HG03095 (cell line): ENCODE results near the gene PCDHGB3.
"Not testable (repeated sequence)": the region's sequence is repeated elsewhere in the genome, so short reads cannot be mapped to it uniquely, and the experiment has no call there.

ENCODE experiments used
- ATAC-seq: cut with Tn5 transposase; IDR thresholded peaks from one replicate; pipeline ENCODE4 v1.9.1; 2021; ENCODE audit warnings: moderate library complexity; ENCODE audit not compliant: unreplicated experiment

PCDHGB3 gene

GRCh38 chr5:141389153-141390042 is 19.4 kb downstream of the PCDHGB3 start:
- no peak for ATAC-seq

DNA sequence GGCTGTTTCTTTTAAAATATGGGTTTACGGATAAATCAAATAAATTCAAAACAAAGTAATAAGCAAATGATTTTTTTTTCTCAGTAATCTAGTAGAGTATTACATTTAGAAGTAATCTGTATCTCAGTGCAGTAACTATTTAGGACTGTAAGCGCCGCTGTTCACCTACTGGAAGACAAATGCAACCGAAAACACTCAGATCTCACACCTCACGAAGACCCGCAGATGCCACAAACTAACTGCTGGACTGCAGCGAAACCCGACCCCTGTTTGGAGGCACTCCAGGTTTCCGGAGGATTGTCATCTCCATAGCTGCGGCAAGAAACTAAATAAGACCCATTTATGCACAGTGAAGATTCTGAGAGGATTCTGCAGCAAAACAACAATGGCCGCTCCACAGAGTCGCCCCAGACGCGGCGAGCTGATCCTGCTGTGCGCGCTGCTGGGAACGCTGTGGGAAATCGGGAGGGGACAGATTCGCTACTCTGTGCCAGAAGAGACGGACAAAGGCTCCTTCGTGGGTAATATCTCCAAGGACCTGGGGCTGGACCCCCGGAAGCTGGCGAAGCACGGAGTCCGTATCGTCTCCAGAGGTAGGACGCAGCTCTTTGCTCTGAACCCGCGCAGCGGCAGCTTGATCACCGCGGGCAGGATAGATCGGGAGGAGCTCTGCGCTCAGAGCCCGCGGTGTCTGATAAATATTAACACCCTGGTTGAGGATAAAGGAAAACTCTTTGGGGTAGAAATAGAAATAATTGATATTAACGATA is 22.6 kb downstream of the PCDHGB3 start, which contains the start of gene PCDHGA8:
Gene PCDHGA8 (plus strand): TSS at position 205 of the 770 bp plus-strand sequence. CDS start 181 bp downstream, at position 386.
- no peak for ATAC-seq

- no peak for ATAC-seq
Observed at GRCh38 chr5:141393267-141393666, 23.2 kb downstream of the PCDHGB3 start.

DNA sequence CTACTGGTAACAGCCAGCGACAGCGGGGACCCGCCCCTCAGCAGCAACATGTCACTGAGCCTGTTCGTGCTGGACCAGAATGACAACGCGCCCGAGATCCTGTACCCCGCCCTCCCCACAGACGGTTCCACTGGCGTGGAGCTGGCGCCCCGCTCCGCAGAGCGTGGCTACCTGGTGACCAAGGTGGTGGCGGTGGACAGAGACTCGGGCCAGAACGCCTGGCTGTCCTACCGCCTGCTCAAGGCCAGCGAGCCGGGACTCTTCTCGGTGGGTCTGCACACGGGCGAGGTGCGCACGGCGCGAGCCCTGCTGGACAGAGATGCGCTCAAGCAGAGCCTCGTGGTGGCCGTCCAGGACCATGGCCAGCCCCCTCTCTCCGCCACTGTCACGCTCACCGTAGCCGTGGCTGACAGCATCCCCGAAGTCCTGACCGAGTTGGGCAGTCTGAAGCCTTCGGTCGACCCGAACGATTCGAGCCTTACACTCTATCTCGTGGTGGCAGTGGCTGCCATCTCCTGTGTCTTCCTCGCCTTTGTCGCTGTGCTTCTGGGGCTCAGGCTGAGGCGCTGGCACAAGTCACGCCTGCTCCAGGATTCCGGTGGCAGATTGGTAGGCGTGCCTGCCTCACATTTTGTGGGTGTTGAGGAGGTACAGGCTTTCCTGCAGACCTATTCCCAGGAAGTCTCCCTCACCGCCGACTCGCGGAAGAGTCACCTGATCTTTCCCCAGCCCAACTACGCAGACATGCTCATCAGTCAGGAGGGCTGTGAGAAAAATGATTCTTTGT is 24.6 kb downstream of the PCDHGB3 start:
- ATAC-seq = not testable (repeated sequence)

- peak; percentile 91 for ATAC-seq
Observed at GRCh38 chr5:141397756-141398551, 27.9 kb downstream of the PCDHGB3 start, which contains the start of gene PCDHGB5. Gene PCDHGB5 (plus strand): TSS chr5:141397947. CDS start chr5:141398128, 181 bp downstream.

- ATAC-seq = no peak
Observed at GRCh38 chr5:141398608-141399007, 28.6 kb downstream of the PCDHGB3 start.

DNA sequence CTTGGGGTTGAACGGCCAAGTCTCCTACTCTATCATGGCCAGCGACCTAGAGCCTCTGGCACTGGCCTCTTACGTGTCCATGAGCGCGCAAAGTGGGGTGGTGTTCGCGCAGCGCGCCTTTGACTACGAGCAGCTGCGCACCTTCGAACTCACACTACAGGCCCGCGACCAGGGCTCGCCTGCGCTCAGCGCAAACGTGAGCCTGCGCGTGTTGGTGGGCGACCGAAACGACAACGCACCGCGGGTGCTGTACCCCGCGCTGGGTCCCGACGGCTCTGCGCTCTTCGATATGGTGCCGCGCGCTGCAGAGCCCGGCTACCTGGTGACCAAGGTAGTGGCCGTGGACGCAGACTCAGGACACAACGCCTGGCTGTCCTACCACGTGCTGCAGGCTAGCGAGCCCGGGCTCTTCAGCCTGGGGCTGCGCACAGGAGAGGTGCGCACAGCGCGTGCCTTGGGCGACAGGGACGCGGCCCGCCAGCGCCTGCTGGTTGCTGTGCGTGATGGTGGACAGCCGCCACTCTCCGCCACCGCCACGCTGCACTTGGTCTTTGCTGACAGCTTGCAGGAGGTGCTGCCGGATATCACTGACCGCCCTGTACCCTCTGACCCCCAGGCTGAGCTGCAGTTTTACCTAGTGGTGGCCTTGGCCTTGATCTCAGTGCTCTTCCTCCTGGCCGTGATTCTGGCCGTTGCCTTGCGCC is 29.7 kb downstream of the PCDHGB3 start:
- ATAC-seq = no peak

DNA sequence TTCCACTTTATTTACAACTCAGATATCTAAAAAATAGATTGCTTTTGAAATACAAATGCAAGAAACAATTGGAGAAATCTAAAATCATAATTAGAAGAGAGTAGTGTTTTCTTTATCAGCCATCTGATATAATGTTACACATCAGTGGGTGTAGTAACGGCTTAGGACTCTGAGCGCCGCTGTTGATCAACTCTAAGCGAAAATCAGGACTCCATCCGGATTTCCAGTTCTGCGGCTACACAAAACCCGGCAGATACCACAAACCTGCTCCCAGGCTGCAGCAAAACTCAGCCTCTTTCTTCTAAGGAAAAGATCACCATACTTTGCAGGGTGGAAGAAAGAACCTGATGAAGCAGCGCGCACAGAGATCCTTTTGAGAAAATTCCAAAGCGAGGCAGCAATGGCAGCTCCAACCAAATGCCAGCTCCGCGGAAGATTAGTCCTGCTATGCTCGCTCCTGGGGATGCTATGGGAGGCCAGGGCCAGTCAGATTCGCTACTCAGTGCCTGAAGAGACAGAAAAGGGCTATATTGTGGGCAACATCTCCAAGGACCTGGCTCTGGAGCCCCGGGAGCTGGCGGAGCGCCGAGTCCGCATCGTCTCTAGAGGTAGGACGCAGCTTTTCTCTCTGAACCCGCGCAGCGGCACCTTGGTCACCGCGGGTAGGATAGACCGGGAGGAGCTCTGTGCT is 32.7 kb downstream of the PCDHGB3 start, which contains the start of gene PCDHGA9:
Gene PCDHGA9 (plus strand): TSS at position 226 of the 691 bp plus-strand sequence. CDS start 175 bp downstream, at position 401.
- no peak for ATAC-seq

DNA sequence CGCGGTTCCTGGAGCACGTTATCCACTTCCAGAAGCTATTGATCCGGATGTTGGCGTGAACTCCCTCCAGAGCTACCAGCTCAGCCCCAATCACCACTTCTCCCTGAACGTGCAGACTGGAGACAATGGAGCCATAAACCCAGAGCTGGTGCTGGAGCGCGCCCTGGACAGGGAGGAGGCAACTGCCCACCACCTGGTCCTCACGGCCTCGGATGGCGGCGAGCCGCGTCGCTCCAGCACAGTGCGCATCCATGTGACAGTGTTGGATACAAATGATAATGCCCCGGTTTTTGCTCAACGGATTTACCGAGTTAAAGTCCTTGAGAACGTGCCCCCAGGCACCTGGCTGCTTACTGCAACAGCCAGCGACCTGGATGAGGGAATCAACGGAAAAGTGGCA is 33.3 kb downstream of the PCDHGB3 start:
- ATAC-seq = no peak

DNA sequence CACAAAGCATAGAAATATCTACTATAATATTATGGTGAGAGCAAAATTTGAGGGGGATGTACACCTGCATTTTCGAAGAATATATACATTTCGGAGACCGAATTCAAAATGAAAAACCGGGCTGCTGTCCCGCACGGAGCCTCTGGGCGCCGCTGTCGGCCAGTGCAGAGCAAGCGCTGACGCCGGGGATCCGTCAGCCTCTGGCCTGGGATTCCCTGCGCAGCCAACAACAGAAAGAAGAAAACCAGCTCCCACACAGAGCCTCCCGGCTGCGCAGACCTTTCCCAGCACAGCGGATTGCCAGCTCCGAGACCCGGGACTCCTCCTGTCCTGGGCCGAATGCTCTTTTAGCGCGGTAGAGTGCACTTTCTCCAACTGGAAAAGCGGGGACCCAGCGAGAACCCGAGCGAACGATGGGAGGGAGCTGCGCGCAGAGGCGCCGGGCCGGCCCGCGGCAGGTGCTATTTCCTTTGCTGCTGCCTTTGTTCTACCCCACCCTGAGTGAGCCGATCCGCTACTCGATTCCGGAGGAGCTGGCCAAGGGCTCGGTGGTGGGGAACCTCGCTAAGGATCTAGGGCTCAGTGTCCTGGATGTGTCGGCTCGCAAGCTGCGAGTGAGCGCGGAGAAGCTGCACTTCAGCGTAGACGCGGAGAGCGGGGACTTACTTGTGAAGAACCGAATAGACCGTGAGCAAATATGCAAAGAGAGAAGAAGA is 37.9 kb downstream of the PCDHGB3 start, which contains the start of gene PCDHGB6:
Gene PCDHGB6 (plus strand): TSS at position 232 of the 716 bp plus-strand sequence. CDS start 182 bp downstream, at position 414.
- ATAC-seq = peak; percentile 68

GRCh38 chr5:141409598-141410306 is 39.7 kb downstream of the PCDHGB3 start:
- ATAC-seq = no peak

DNA sequence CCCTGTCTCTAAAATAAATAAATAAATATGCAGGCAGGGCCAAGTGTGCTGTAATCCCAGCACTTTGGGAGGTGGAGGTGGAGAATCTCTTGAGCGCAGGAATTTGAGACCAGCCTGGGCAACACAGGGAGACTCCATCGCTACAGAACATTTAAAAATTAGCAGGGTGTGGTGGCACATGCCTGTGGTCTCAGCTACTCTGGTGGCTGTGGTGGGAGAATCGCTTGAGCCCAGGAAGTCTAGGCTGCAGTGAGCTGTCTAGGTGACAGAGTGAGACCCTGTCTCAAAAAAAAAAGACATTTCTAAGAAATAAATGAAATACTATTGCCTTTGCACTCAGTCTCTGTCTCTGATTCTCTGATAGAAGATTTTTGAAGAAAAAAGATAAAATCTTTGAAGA is 41.5 kb downstream of the PCDHGB3 start:
- ATAC-seq = no peak

DNA sequence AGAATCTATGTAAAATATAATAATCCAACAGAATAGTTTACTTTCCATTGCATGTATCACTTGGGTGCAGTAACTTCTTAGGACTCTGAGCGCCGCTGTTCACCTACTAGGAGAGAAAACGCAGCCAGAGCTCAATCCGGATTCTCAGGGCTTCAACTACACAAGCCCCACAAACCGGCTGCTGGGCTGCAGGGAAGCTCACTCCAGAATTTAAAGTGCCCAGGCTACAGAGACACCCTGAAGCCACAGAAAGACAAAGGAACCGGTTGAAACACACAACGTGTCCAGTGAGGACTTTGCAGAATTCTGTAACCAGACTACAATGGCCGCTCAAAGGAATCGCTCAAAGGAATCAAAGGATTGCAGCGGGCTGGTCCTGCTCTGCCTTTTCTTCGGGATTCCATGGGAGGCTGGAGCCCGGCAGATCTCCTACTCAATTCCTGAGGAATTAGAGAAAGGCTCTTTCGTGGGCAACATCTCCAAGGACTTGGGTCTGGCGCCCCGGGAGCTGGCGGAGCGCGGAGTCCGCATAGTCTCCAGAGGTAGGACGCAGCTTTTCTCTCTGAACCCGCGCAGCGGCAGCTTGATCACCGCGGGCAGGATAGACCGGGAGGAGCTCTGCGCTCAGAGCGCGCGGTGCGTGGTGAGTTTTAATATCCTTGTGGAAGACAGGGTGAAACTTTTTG is 43.0 kb downstream of the PCDHGB3 start, which contains the start of gene PCDHGA10:
Gene PCDHGA10 (plus strand): TSS at position 134 of the 686 bp plus-strand sequence. CDS start 189 bp downstream, at position 323.
- ATAC-seq = peak; percentile 63

DNA sequence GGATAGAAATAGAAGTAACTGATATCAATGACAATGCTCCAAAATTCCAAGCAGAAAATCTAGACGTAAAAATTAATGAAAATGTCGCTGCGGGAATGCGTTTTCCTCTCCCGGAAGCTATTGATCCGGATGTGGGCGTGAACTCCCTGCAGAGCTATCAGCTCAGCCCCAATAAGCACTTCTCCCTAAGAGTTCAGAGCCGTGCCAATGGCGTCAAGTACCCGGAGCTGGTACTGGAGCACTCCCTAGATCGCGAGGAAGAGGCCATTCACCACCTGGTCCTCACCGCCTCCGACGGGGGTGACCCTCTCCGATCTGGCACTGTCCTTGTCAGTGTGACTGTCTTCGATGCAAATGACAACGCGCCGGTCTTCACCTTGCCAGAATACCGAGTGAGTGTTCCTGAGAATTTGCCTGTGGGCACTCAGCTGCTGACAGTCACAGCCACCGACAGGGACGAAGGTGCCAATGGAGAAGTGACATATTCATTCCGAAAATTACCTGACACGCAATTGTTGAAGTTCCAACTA is 43.6 kb downstream of the PCDHGB3 start:
- ATAC-seq = no peak

DNA sequence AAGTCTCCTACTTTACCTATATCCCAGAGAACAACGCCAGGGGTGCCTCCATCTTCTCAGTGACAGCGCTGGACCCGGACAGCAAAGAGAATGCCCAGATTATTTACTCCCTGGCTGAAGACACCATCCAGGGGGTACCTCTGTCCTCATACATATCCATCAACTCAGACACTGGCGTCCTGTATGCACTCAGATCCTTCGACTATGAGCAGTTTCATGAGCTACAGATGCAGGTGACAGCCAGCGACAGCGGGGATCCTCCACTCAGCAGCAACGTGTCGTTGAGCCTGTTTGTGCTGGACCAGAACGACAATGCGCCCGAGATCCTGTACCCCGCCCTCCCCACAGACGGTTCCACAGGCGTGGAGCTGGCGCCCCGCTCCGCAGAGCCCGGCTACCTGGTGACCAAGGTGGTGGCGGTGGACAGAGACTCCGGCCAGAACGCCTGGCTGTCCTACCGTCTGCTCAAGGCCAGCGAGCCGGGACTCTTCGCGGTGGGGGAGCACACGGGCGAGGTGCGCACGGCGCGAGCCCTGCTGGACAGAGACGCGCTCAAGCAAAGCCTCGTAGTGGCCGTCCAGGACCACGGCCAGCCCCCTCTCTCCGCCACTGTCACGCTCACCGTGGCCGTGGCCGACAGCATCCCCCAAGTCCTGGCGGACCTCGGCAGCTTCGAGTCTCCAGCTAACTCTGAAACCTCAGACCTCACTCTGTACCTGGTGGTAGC is 44.7 kb downstream of the PCDHGB3 start:
- ATAC-seq = not testable (repeated sequence)

- ATAC-seq = not testable (repeated sequence)
Observed at GRCh38 chr5:141415275-141415618, 45.2 kb downstream of the PCDHGB3 start.
